ENCODE data around the gene SHC3. TPM values are rescaled to one million over a fixed set of nuclear protein-coding genes. Genes with fewer than 3 reads are reported as not detected.

Gene SHC3
- total and polyA plus RNA-seq, 2 donors (not counting 1 experiment from before 2014, with no cell fraction given) = 1.7 to 16.2 TPM

DNA sequence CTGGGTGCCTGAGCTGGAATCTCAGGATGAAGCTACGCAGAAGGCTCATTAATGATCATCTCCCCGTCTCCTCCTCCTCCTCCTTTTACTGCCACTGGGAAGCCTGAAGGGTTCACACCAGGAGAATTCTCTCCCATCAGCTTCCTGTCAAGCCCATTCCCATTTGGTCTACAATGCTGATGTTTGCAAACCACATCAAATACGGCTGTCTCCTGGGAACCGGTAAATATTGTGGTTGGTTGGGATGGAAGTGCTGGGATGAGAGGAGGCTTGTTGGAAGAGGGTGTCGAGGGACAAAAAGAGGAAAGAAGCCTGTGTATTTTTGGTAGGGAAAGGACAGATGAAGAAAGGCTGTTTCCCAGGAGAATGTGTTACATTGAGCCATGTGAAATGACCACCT, 200.6 kb downstream of the SHC3 start:
- no peak overlapping the region for H3K4me2 ChIP-seq (ENCODE audit: extremely low read depth, insufficient read depth, low read length)
- H4K20me1 ChIP-seq (ENCODE audit: control insufficient read depth, extremely low read depth, insufficient read depth, low read length) = peaks cover under 1% of the 10 kb centered on the region
- H3K36me3 ChIP-seq (ENCODE audit: control insufficient read depth, insufficient read depth, low read length) = no peaks in the 10 kb centered on the region
- no peak overlapping the region for H3K9ac ChIP-seq (ENCODE audit: insufficient read depth, low read length)
- DNase-seq (ENCODE audit: low read depth in 2 of 2) = no peak
- no peak overlapping the region for H2AFZ ChIP-seq (ENCODE audit: low read length)
- H3K4me3 ChIP-seq (replicated peaks in 1 of 4; ENCODE audit: control extremely low read depth in 1 of 4, insufficient read depth in 1 of 4, low read depth in 3 of 4, low read length in 4 of 4) = no peak overlapping the region
- H3K27ac ChIP-seq (ENCODE audit: insufficient read depth, low read length) = no peak overlapping the region
- peaks cover 3% of the 10 kb centered on the region for H3K27me3 ChIP-seq (ENCODE audit: control insufficient read depth, insufficient read depth, low read length)
- H3K9me3 ChIP-seq (ENCODE audit: control insufficient read depth, insufficient read depth, low read depth, low read length) = no peaks in the 10 kb centered on the region
- H3K79me2 ChIP-seq (ENCODE audit: control insufficient read depth, insufficient read depth, low read length) = no peaks in the 10 kb centered on the region
- H3K4me1 ChIP-seq (ENCODE audit: control insufficient read depth, extremely low read depth, insufficient read depth, low read length) = no peaks in the 10 kb centered on the region
- TF ChIP-seq, protein P1, sequence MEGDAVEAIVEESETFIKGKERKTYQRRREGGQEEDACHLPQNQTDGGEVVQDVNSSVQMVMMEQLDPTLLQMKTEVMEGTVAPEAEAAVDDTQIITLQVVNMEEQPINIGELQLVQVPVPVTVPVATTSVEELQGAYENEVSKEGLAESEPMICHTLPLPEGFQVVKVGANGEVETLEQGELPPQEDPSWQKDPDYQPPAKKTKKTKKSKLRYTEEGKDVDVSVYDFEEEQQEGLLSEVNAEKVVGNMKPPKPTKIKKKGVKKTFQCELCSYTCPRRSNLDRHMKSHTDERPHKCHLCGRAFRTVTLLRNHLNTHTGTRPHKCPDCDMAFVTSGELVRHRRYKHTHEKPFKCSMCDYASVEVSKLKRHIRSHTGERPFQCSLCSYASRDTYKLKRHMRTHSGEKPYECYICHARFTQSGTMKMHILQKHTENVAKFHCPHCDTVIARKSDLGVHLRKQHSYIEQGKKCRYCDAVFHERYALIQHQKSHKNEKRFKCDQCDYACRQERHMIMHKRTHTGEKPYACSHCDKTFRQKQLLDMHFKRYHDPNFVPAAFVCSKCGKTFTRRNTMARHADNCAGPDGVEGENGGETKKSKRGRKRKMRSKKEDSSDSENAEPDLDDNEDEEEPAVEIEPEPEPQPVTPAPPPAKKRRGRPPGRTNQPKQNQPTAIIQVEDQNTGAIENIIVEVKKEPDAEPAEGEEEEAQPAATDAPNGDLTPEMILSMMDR (conservative IDR thresholded peaks at IDR 0.05 in 1 of 2, IDR thresholded peaks at IDR 0.05 in 1 of 2; ENCODE audit: low read depth in 1 of 2, low read length in 2 of 2) = no peak
- no peak for TF ChIP-seq EZH2 (IDR thresholded peaks at IDR 0.05; ENCODE audit: low read length, missing control alignments)

DNA sequence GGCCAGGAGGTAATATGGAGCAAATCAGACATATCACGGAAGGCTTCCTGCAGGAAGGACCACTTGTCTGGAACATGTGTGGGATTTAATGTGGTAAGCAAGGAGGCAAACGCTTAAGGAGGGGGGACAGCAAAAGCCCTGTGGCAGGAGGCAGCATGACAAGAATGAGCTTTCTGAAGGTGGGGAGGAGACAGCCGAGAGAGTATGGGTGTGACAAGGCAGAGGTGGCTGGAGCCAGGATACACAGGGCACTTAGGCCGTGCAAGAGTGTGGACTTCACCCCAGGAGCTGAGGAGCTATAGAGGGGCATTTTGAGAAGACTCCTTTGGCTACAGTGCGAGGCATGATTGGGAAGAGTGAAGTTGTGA, 201.7 kb downstream of the SHC3 start:
- Histone ChIP-seq H3K27ac (ENCODE audit: insufficient read depth, low read length) (no peak overlapping the region), H3K36me3 (ENCODE audit: control insufficient read depth, insufficient read depth, low read length) (no peaks in the 10 kb centered on the region), H4K20me1 (ENCODE audit: control insufficient read depth, extremely low read depth, insufficient read depth, low read length) (peaks cover 2% of the 10 kb centered on the region), H3K4me2 (ENCODE audit: extremely low read depth, insufficient read depth, low read length) (no peak overlapping the region), H3K27me3 (ENCODE audit: control insufficient read depth, insufficient read depth, low read length) (peaks cover 3% of the 10 kb centered on the region), H3K9ac (ENCODE audit: insufficient read depth, low read length) (no peak overlapping the region), H2AFZ (ENCODE audit: low read length) (no peak overlapping the region), H3K4me3 (replicated peaks in 1 of 4; ENCODE audit: control extremely low read depth in 1 of 4, insufficient read depth in 1 of 4, low read depth in 3 of 4, low read length in 4 of 4) (no peak overlapping the region), H3K79me2 (ENCODE audit: control insufficient read depth, insufficient read depth, low read length) (no peaks in the 10 kb centered on the region), H3K4me1 (ENCODE audit: control insufficient read depth, extremely low read depth, insufficient read depth, low read length) (no peaks in the 10 kb centered on the region), H3K9me3 (ENCODE audit: control insufficient read depth, insufficient read depth, low read depth, low read length) (no peaks in the 10 kb centered on the region)
- TF ChIP-seq, protein P1 (conservative IDR thresholded peaks at IDR 0.05 in 1 of 2, IDR thresholded peaks at IDR 0.05 in 1 of 2; ENCODE audit: low read depth in 1 of 2, low read length in 2 of 2) = no peak
- TF ChIP-seq EZH2 (IDR thresholded peaks at IDR 0.05; ENCODE audit: low read length, missing control alignments) = no peak
- no peak for DNase-seq (ENCODE audit: low read depth in 2 of 2)

DNA sequence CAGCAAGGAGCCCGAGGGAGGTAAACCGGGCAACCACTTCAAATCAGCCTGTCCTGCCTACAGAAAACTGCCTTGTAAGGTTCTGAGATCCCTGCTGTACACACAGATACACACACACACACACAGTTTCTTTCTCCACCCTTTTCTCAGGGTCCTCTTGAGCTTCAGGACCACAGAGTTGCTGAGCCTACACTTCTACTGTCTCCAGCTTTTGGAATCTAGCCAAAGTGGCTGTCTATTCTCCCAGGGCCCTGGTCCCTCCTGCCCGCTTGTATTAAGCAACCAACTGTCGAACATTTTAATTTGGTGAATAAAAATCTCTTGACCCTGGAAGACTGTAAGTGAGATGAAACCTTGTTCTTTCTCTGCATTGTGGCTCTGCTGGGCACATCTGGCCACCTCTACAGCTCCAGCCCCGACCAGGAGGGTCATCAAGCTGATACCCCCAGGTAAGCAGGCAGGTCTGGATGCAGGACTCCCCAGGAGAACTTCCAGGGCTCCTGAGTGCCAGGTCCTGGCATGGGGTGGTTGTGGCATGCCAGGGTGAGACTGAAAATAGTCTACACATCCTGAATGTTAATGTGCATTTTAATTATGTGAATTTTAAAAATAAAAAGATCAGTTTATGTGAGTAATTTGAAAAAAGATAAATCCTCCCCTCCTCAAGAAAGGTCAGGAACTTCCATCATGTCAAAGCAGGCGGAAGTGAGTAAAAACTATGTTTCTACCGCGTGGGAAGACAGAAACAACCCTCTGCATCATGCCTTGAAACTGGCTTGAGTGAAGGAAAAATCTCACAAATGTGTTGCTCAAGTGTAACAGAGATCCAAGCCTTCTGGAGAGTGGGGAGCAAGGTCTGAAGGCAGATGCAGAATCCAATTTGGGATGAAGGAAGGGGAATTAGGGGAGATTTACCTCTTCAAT, 202.4 kb downstream of the SHC3 start:
- DNase-seq (ENCODE audit: low read depth in 2 of 2) = no peak
- Histone ChIP-seq H3K36me3 (ENCODE audit: control insufficient read depth, insufficient read depth, low read length) (no peaks in the 10 kb centered on the region), H3K9me3 (ENCODE audit: control insufficient read depth, insufficient read depth, low read depth, low read length) (no peaks in the 10 kb centered on the region), H3K4me3 (replicated peaks in 1 of 4; ENCODE audit: control extremely low read depth in 1 of 4, insufficient read depth in 1 of 4, low read depth in 3 of 4, low read length in 4 of 4) (no peak overlapping the region), H2AFZ (ENCODE audit: low read length) (no peak overlapping the region), H3K79me2 (ENCODE audit: control insufficient read depth, insufficient read depth, low read length) (no peaks in the 10 kb centered on the region), H3K4me1 (ENCODE audit: control insufficient read depth, extremely low read depth, insufficient read depth, low read length) (no peaks in the 10 kb centered on the region), H3K9ac (ENCODE audit: insufficient read depth, low read length) (no peak overlapping the region), H3K4me2 (ENCODE audit: extremely low read depth, insufficient read depth, low read length) (no peak overlapping the region), H3K27ac (ENCODE audit: insufficient read depth, low read length) (no peak overlapping the region), H3K27me3 (ENCODE audit: control insufficient read depth, insufficient read depth, low read length) (peaks cover 3% of the 10 kb centered on the region), H4K20me1 (ENCODE audit: control insufficient read depth, extremely low read depth, insufficient read depth, low read length) (peaks cover 2% of the 10 kb centered on the region)
- TF ChIP-seq EZH2 (IDR thresholded peaks at IDR 0.05; ENCODE audit: low read length, missing control alignments) = no peak
- TF ChIP-seq, protein P1 (conservative IDR thresholded peaks at IDR 0.05 in 1 of 2, IDR thresholded peaks at IDR 0.05 in 1 of 2; ENCODE audit: low read depth in 1 of 2, low read length in 2 of 2) = no peak
